Measurements from ENCODE around the gene ARHGEF6. TPM values are rescaled to one million over a fixed set of nuclear protein-coding genes. Genes with fewer than 3 reads are reported as not detected.

The ARHGEF6 gene
- total and polyA plus RNA-seq, 10 donors, result 13.1 to 70.1 (median 55.8) TPM

GRCh38 chrX:136747003-136747986, 33.4 kb downstream of the ARHGEF6 start:
- 32 to 45% (median 36%) methylated on average over 6 to 8 of the region's 8 CpGs for WGBS, 5 donors

GRCh38 chrX:136745215-136746173, 35.2 kb downstream of the ARHGEF6 start:
- H3K27me3 ChIP-seq (replicated peaks in 1 of 7), result no peaks in the 10 kb centered on the region
- H3K36me3 ChIP-seq, result peaks cover 0 to 41% (median 2%) of the 10 kb centered on the region in 6 donors
- intact Hi-C loops (cut with DNase I; ENCODE audit: low total_unique reads), result no loop called here
- TF ChIP-seq POLR2A (IDR thresholded peaks at IDR 0.05) (no peak), POLR2AphosphoS5 (IDR thresholded peaks at IDR 0.05) (no peak), CTCF (IDR thresholded peaks at IDR 0.05 in 8 of 11, conservative IDR thresholded peaks at IDR 0.05 in 3 of 11) (no peak)
- H3K9me3 ChIP-seq, result no peaks in the 10 kb centered on the region
- peaks cover 11 to 82% (median 38%) of the 10 kb centered on the region in 6 donors for H3K4me1 ChIP-seq
- H3K4me3 ChIP-seq, result no peak overlapping the region
- no peak for DNase-seq
- 21 to 36% (median 32%) methylated on average over 7 of the region's 7 CpGs for WGBS, 5 donors
- H3K27ac ChIP-seq, result peak overlapping the region in 7 of 8 donors; percentile 10 to 83 (median 74)

More at GRCh38 chrX:136747003-136747986, 33.4 kb downstream of the ARHGEF6 start:
- DNase-seq, result no peak
- H3K27ac ChIP-seq, result peak overlapping the region; percentile 35 to 83 (median 70)
- peak overlapping the region in 1 of 8 donors; percentile 24 for H3K4me3 ChIP-seq
- intact Hi-C loops (cut with DNase I; ENCODE audit: low total_unique reads), result no loop called here
- H3K27me3 ChIP-seq (replicated peaks in 1 of 7), result no peaks in the 10 kb centered on the region
- H3K9me3 ChIP-seq, result no peaks in the 10 kb centered on the region
- peaks cover 11 to 94% (median 38%) of the 10 kb centered on the region in 6 donors for H3K4me1 ChIP-seq
- peaks cover 0 to 28% (median 2%) of the 10 kb centered on the region in 6 donors for H3K36me3 ChIP-seq
- no peak for TF ChIP-seq POLR2A (IDR thresholded peaks at IDR 0.05)
- TF ChIP-seq CTCF (IDR thresholded peaks at IDR 0.05 in 8 of 11, conservative IDR thresholded peaks at IDR 0.05 in 3 of 11), result no peak
- no peak for TF ChIP-seq POLR2AphosphoS5 (IDR thresholded peaks at IDR 0.05)

- peaks cover 0 to 50% (median 2%) of the 10 kb centered on the region in 6 donors for H3K36me3 ChIP-seq
- intact Hi-C loops (cut with DNase I; ENCODE audit: low total_unique reads), result no loop called here
- H3K27ac ChIP-seq, result no peak overlapping the region
- H3K4me3 ChIP-seq, result no peak overlapping the region
- 70 to 77% (median 74%) methylated on average over 7 of the region's 7 CpGs for WGBS, 5 donors
- peaks cover 7 to 56% (median 32%) of the 10 kb centered on the region in 6 donors for H3K4me1 ChIP-seq
- no peak for TF ChIP-seq POLR2AphosphoS5 (IDR thresholded peaks at IDR 0.05)
- no peak for TF ChIP-seq CTCF (IDR thresholded peaks at IDR 0.05 in 8 of 11, conservative IDR thresholded peaks at IDR 0.05 in 3 of 11)
- no peak for TF ChIP-seq POLR2A (IDR thresholded peaks at IDR 0.05)
- no peaks in the 10 kb centered on the region for H3K9me3 ChIP-seq
- DNase-seq, result no peak
- no peaks in the 10 kb centered on the region for H3K27me3 ChIP-seq (replicated peaks in 1 of 7)
Observed at GRCh38 chrX:136742721-136743379, 37.9 kb downstream of the ARHGEF6 start.

All from spleen (tissue), 11 donors.